GM12891 (cell line): ENCODE data around the gene TACC2.

Experiments
- POLR2A ChIP-seq: IDR thresholded peaks from 2 replicates; pipeline ENCODE4 v1.6.1; 2011; ENCODE audit warnings: low read depth, low read length, control low read depth
- TAF1 ChIP-seq: IDR thresholded peaks from 2 replicates; pipeline ENCODE4 v1.6.1; 2011; ENCODE audit warnings: low read depth, low read length, control low read depth

- TF ChIP-seq POLR2A, result no peak
- TF ChIP-seq TAF1, result no peak
Observed at GRCh38 chr10:122197611-122198222, 208.8 kb downstream of the TACC2 start.
